Measurements from ENCODE around the gene HNRNPUL1.

GRCh38 chr19:41355035-41355434 is 90.9 kb downstream of the HNRNPUL1 start:
- no peak for TF ChIP-seq CTCF (conservative IDR thresholded peaks at IDR 0.05)
- no peak for TF ChIP-seq EZH2 (IDR thresholded peaks at IDR 0.05; ENCODE audit: low read depth)
